H1 (cell line): ENCODE measurements around the gene AIF1L.

ENCODE experiments used
- BCL11A ChIP-seq, 2 experiments: IDR thresholded peaks; one replicate each; pipeline ENCODE4 v1.6.1; 2011; ENCODE audit warnings: low read depth in 2 of 2, low read length in 2 of 2, mild to moderate bottlenecking in 2 of 2
- HDAC6 ChIP-seq: IDR thresholded peaks from one replicate; pipeline ENCODE4 v1.7.1; 2012; ENCODE audit warnings: low read depth, mild to moderate bottlenecking, inconsistent platforms, low read length, moderate library complexity
- RAD21 ChIP-seq, 2 experiments: IDR thresholded peaks in 1 of 2; conservative IDR thresholded peaks in 1 of 2; 2 replicates each; pipeline ENCODE4 v1.6.1; 2011; ENCODE audit warnings: low read depth in 2 of 2, low read length in 2 of 2, improper control_type of control experiment in 1 of 2, inconsistent platforms in 1 of 2, mild to moderate bottlenecking in 1 of 2, moderate library complexity in 1 of 2
- SAP30 ChIP-seq: fragments of 300-600 bp; sonication (generic); IDR thresholded peaks from 2 replicates; pipeline ENCODE4 v1.7.1; 2012; ENCODE audit warnings: low read length, moderate library complexity, mild to moderate bottlenecking, inconsistent platforms; ENCODE audit not compliant: insufficient read depth, insufficient replicate concordance
- TAF1 ChIP-seq: IDR thresholded peaks from 2 replicates; pipeline ENCODE4 v1.6.1; 2011; ENCODE audit warnings: mild to moderate bottlenecking, low read depth, low read length
- TF ChIP-seq, protein P1 (sequence below), 3 experiments: IDR thresholded peaks; 1 replicate in 2 of 3; 2 replicates in 1 of 3; pipeline versions ENCODE4 v1.5.1 to v1.6.1; 2011; ENCODE audit warnings: low read length in 3 of 3, mild to moderate bottlenecking in 3 of 3, inconsistent platforms in 2 of 3, low read depth in 1 of 3, moderate library complexity in 1 of 3; ENCODE audit not compliant: insufficient read depth in 1 of 3; ENCODE audit errors: control extremely low read depth in 1 of 3

DNA sequence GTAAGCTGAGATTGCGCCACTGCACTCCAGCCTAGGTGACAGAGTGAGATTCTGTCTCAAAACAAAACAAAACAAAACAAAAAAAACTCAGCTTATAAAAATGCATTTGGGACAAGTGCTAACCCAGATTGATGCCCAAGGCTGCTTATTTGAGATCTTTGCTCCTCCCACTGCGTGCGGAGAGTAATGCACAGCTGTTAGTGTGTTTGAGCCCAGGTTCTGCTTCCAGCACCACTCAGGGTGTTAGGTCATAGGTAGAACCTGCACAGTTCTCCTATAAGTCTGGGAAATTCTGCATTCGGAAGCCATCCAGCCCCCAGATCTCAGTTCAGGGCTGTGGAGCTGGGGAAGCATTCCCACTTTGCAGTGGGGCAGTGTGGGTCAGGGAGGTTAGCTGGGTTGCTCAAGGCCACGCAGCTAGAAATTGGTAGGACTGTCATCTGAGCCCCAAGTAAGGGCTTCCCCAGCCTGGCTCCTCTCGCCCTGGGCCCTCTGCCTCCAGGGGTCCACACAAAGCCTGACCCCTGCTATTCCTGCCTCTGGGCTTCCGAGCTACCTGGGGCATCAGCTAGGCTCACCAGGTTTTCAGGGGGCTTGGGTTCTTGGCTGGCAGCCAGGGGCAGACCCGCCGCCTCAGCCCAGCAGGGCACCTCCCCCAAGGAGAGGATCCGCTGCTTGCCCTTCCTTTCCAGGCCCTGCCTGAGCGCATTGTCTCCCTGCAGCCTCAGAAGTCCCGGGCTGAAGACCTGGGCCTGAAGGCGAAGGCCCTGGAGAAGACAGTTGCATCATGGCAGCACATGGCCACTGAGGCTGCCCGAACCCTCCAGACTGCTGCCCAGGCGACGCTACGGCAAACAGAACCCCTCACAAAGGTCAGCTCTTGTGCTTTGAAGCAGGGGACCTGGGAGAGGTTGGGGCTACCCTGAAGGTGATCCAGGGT is 17.6 kb upstream of the AIF1L start:
- TF ChIP-seq, protein P1, sequence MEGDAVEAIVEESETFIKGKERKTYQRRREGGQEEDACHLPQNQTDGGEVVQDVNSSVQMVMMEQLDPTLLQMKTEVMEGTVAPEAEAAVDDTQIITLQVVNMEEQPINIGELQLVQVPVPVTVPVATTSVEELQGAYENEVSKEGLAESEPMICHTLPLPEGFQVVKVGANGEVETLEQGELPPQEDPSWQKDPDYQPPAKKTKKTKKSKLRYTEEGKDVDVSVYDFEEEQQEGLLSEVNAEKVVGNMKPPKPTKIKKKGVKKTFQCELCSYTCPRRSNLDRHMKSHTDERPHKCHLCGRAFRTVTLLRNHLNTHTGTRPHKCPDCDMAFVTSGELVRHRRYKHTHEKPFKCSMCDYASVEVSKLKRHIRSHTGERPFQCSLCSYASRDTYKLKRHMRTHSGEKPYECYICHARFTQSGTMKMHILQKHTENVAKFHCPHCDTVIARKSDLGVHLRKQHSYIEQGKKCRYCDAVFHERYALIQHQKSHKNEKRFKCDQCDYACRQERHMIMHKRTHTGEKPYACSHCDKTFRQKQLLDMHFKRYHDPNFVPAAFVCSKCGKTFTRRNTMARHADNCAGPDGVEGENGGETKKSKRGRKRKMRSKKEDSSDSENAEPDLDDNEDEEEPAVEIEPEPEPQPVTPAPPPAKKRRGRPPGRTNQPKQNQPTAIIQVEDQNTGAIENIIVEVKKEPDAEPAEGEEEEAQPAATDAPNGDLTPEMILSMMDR (IDR thresholded peaks at IDR 0.05; ENCODE audit: control extremely low read depth in 1 of 3, insufficient read depth in 1 of 3, low read depth in 1 of 3, low read length in 3 of 3): no peak
- no peak for TF ChIP-seq BCL11A (IDR thresholded peaks at IDR 0.05; ENCODE audit: low read depth in 2 of 2, low read length in 2 of 2)
- no peak for TF ChIP-seq HDAC6
- no peak for TF ChIP-seq TAF1
- no peak for TF ChIP-seq RAD21 (IDR thresholded peaks at IDR 0.05 in 1 of 2, conservative IDR thresholded peaks at IDR 0.05 in 1 of 2; ENCODE audit: low read depth in 2 of 2, low read length in 2 of 2)
- no peak for TF ChIP-seq SAP30
